ENCODE data around the gene SETD9.
A peak's percentile ranks its signal among the peaks of the same experiment; 100 is the strongest.

The SETD9 gene, protein sequence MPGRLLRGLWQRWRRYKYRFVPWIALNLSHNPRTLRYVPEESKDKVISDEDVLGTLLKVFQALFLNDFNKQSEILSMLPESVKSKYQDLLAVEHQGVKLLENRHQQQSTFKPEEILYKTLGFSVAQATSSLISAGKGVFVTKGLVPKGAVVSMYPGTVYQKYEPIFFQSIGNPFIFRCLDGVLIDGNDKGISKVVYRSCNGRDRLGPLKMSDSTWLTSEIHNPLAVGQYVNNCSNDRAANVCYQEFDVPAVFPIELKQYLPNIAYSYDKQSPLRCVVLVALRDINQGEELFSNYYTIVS

DNA sequence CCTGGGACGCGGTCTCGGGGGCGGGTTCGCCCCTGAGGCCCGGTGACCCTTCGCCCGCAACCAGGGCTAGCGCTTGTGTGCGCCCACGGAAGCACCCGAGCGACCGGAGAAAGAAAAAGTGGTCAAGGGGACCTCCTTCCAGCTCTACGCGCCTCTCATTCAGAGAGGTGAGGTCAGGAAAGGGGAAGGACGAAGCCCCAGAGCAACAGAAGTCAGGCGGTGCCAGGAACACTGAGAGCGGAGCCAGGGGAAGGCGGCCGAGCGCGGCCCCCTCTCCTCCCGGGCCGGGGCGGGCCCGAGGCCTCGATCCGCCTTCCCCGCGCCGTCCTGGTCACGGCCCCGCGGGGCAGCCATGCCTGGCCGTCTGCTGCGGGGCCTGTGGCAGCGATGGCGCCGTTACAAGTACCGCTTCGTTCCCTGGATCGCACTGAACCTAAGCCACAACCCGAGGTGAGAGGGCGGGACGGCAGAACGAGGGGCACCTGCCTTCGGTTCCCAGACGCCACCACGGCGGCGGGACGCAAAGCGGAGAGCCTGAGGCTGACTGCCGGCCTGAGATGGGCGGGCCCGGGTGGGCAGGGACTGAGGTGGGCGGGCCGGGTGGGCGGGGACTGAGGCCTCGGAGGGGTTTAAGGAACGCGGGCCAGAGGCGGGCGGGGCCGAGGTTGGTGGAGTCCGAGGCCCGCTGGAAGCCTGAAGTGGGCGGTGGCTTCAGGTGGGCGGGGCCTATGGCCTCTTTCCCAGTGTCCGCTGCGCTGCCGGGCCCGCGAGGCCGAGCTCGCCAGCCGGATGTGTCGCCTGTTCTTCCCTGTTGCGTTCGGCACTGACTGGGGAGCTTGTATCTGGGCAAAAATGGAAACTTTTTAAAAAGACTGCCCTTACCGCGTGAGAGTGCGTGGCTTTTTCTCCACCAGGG, at the start of gene SETD9:
Gene SETD9, plus strand, starts transcription at position 303 of the 916 bp plus-strand sequence. Its CDS starts 50 bp downstream, at position 353.
- DNase-seq, result peak; percentile 80

DNA sequence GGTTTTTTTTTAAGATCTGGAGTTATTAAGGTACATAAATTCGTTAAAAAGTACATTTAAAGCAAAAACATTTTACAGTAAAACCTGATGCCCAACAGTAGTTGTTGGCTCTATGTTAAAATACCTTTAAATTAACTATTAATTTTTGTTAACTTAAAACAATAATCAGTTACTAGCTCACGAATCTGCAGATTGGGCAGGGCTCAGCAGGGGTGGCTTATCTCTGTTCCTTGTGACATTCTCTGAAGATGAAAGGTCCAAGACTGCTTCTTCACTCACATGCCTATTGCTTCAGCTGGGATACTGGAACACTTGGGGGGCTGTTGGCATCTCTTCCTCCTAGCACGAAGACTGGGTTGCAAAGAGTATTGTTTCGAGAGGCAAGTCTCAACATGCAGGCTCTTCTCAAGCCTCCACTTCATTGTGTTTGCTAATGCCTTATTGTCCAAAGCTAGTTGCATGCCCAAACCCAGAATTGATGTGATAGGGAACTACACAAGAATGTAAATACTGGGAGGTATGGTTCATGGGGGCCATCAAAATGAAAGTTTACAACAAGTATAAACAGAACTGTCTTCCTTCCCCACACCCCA, 47.4 kb upstream of the SETD9 start:
- no peak for DNase-seq

DNA sequence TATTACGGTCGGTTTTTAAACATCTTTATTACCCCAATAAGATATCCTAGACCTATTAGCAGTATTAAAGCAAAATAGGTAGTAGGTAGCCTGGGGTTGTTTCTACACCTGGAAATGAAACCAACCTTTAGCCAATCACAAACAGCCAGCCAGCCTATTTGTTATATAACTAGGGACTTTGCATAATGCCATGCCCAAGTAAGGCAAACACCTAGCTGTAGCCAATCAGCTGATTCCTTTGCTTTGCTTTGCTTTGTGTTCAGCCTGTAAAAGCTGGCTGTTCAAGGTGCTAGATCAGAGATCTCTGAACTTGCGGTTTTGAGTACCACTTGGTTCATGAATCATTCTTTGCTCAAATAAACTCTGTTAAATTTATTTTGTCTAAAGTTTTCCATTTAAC, 46.5 kb upstream of the SETD9 start:
- no peak for DNase-seq

DNA sequence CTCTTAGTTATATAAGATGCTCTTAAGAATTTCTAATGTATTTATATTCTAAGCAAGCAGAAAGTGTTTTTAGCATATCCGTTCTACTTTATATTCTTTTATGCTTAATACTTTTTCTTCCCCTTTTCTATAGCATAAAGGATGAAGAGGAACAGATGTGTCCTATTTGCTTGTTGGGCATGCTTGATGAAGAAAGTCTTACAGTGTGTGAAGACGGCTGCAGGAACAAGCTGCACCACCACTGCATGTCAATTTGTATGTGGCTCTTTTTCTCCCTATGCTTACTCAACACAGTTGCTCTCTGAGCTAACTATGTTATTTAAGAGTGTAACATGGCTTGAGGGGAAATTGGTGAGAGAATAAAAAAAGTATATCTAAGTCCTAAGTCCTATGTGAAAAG, 37.6 kb upstream of the SETD9 start:
- no peak for DNase-seq

DNA sequence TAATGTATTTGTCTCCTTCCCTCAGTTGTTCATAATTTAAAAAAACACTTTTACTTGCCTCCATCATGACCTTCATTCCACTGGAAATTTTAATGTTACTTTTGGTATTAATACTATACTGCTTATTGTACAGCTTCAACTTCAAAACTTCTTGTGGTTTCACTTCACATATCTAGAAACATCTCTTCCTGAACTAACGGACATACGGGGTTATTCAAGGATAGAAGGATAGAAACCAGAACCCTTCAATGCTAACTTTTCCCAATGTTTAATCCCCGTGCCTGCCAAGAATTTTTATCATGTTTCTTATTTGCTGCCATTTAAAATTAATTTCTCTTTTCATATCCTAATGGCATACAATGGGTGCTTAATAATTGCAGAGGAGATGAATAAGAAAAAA, 36.3 kb upstream of the SETD9 start:
- no peak for DNase-seq

DNA sequence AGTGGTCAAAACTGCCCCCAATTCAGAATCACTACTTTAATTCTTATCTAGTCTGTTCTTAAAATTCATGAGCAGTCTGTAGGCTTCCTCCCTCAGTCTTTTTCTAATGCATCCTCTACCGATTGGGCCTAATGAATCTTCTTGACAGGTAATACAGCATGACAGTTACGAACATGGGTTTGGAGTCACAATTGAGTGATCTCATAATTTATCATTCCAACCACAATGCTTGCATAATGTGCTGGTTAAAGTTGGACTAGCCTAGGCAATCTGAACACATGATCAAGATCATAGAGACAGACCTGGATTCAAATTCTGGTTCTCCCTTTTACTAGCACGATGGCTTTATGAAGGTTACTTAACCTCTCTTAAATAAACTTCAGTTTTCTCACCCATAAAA, 33.1 kb upstream of the SETD9 start:
- no peak for DNase-seq

DNA sequence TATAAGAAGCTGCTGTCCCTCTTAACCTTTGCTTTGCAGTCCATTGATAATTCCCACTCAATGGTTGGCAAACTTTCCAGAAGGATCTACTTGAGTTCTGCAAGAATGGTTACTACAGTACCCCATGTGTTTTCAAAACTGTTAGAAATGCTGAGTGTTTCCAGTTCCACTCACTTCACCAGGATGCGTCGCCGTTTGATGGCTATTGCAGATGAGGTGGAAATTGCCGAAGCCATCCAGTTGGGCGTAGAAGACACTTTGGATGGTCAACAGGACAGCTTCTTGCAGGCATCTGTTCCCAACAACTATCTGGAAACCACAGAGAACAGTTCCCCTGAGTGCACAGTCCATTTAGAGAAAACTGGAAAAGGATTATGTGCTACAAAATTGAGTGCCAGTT, 27.8 kb upstream of the SETD9 start:
- DNase-seq, result no peak

DNA sequence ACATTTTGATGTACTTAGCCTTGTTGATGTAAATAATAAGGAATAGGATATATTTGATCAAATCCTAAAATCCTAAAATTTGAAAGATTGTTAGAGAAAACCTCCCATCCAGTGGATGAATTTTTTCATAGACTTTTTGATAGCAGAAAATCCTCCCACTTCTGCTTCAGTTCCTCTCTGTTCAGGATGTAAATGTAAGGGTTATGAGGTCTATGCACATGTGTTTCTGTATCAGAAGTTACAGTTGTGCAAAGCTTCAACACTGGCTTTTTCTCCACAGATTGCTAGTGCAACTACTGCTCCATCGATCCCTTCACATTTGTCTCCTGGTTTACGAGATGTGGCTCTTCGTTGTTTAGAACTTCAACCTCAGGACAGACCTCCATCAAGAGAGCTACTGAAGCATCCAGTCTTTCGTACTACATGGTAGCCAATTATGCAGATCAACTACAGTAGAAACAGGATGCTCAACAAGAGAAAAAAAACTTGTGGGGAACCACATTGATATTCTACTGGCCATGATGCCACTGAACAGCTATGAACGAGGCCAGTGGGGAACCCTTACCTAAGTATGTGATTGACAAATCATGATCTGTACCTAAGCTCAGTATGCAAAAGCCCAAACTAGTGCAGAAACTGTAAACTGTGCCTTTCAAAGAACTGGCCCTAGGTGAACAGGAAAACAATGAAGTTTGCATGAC, 16.0 kb upstream of the SETD9 start:
- DNase-seq, result no peak

DNA sequence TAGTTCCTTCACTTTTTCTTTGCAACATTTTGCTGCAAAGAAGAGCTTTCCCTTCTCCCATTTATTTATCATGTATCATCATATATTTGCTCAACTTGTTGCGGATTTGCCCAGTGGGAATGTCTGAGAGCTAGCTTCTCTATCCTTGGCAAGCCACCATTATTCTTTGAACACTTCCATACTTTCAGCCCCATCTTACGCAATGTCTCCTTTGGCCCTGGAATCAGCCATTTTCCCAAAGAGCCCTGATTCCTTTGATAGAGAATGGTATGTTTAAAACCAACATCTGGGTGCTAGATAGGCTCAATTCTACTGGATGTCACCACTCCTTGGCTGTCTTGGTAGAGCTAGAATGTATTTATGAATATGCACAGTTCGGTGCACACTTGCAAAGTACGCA, 12.6 kb upstream of the SETD9 start:
- DNase-seq, result no peak

DNA sequence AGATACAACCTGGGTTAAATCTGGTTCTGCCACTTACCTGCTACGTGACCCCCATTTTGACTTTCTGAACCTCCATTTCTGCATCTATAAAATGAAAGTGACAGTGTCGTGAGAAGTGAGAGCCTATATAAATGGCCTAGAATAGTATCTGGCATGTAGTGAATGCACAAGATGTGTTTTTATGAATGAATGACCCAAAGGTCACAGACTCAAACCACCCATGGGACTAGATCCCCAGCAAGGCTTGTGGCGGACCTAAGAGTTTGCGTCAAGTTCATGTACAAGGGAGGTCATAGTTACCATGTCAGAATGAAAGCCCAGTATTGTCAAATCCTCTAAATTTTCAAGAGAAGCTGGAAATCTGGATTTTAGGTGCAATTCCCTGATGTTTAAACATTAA, 11.2 kb upstream of the SETD9 start:
- no peak for DNase-seq

DNA sequence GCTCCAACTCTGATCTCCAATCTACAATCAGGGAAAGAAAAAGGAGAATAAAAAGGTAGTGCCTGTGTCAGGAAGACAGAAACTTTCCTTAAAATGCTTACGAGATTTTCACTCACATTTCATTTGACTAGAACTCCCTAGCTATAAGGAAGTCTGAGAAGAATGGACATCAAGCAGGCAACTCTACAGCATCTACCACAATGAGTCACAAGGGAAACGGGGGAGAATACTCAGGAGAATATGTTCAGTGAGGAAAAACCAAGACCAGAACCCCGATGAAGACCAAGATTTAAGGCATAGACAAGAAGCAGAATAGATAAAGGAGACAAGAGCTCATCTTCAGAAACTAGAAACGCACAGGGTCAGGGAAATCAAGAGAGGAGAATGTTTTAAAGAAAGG, 9.0 kb upstream of the SETD9 start:
- DNase-seq, result no peak

DNA sequence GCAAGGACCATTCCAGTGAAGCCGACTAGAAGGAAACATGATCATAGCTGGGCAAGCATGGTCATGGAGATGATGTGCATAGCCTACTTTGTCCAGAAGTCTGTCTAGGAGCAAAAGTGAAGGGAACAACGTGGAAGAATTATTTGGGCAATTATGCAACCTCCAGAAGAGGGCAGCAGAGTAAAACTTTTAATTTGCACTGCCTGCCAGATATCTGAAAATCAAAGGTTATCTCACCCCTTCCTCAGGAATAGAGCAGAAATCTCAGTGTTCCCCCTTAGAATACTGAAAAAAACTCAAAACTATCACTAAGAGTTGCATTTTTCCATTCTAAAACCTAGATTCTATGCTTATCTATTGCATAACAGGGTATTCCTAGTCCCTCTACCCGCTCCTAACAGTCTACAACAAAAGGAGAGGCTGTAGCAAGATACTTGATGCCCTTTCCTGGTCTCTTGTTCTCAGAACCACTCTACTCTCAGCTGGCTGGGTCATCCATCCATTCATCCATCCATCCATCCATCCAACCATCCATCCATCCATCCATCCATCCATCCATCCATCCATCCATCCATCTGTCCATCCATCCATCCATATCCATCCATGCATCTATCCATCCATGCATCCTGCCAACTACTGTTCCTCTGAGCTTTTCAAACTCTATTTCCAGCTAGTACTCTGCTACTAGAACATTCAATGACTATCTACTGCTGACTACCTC, 8.4 kb upstream of the SETD9 start:
- DNase-seq, result peak; percentile 5

DNA sequence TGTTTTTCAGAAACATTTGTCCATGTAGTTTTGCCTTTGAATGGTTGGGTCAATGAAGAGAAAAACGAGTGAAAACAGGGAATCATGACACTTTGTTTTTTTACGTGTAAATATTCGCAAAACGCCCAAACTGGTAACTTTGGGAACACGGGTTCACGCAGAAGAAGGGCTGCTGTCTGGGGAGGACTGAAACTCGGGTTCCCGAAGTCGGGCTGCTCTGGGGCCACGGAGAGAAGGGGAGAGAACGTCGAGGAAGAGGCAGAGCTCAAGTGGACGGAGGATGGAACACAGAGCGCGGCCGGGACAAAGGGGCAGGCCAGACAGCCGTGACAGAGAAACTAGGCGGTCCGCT, 478 bp upstream of the SETD9 start:
- no peak for DNase-seq

DNA sequence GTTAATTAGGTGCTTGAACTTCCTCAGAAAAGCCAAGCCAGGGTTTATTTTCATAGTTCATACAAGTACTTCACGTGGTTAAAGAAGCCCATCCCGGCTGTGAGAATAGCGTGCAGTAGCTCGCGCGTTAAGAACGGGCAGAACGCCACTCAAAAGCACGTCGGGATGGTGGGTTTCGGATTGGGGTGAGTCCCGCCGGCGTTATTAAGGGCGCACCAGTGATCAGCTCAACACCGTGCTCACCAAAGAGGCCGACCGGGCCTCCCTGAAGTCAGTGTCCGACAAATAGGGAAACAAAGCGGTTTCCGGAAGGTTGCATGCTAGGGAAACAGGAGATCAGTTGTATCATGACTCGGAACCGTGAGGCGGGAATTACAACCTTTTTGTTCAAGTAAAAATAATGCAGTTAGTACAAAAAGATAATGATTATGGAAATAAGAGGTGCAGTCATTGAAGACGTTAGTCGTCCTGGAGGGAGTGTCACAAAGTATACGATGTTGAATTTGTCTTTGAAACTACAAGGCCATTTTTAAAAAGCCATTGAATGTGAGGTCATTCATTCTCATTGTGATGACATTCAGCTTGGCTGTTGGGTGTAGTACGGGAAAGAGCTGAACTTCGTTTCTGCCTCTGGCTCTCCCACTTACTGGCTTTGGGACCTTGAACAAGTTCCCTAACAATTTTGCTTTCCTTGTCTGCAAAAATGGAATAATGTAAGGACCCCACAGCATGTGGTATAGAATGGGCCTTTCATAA, 992 bp downstream of the SETD9 start:
- DNase-seq, result no peak

DNA sequence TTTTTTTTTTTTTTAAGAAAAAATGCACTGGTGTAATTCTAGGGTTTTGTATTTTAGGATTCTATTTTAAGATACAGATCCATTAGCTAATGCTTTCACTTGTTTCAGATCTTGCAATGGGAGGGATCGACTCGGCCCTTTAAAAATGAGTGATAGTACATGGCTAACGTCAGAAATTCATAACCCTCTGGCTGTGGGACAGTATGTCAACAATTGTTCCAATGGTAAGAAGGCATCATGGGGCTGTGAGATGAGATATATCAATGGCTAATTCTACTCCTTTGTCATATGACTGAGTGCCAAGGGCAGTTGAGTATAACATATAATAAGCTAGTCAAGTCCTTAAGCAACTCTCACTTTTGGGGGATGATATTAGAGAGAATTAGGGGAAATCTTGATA, 4.4 kb downstream of the SETD9 start:
- no peak for DNase-seq

DNA sequence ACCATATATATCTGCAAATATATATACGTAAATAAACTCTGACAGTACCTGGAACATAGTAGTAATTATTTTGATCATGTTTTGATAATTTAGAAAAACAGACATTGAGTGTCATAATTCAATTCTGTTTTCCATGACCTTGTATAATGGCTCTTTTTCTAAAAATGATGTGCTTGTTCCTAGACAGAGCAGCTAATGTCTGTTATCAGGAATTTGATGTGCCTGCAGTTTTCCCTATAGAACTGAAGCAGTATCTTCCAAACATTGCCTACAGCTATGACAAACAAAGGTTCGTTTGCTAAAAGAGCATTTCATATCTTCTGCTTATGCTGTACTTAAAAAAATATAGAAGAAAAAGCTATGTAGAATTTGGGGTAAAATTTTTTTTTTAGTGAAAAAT, 5.3 kb downstream of the SETD9 start:
- no peak for DNase-seq

DNA sequence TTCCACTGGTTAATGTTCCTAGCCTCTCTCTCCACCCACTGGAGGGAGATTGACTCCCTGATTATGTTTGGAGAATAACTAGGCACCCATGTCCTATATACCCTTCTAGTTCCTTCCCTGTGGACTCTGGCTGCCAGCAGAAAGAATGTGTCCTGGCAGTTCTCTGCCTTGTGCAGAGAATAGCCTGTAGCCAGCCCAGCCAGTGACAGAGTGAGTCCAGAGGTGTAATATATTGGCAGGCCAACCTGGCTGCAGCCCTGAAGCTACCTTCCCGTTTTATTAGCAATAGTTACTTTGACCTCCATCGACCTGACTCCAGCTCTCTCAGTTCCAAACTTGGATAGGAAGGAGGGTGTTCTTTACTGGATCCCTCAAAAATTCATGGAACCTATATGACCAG, 8.1 kb downstream of the SETD9 start:
- DNase-seq, result no peak

DNA sequence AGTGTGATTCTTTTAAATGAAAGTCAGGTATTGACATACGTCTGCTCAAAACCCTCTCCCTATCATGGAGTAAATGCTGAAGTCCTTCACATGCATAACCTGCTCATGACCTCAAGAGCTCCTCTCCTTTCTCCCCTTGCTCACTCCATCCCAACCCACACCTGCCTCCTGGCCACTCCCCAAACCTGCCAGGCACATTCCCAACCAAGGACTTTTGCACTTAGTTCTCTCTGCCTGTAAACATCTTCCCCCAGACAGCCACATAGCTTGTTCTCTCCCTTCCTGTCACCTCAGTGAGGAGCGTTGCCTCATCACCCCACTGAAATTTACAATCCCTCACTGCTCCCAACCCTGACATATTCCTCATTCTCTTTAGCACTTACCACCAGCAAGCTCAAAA, 8.7 kb downstream of the SETD9 start:
- no peak for DNase-seq

DNA sequence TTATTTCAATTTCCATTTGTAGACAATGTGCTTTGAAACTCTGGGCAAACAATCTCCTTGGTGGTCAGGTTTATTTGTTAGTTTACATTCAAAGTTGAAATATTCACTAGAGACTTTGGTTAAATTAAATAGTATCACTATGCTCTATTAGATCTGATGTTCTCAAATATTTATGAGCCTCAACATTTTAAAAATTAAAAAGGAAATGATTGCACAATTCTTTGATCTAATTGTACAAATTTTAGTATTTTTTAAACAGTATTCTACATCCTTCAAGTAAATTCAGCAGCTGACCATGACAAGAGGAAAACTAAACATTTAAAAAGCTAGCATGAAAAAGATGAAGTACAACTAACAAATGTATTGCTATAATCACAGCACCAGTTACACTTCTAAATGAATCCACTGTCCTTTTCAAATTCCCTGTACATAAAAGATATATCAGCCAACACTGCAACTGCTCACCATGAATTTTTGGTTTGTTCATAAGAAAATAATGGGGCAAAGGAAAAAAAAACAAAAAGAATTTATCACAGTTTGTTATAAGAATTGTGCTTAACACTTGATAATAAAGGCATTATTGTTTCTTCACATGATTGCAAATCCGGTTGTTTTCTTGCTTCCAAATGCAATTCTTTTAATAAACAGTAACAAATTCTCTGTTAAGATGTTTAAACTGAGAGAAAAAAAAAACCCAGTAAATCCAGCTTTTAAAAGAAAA, 10.7 kb downstream of the SETD9 start:
- DNase-seq, result no peak

DNA sequence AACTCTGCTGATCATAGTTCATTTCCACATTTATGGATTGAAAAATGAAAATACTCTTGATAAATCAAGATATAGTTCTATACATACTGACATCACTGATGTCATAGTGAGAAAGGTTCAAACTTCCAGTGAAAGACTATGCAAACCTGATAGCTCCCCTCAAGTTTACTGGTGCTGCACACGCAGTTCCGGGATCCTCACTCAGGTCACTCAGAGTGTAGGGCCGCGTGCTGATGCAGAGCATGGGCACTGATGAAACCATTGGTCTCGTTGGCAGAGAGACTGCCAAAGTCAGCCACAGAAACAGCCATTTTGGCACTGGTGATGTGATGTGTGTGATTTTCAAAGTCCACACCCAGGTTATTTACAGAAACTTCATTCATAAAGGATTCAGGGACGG, 13.5 kb downstream of the SETD9 start:
- DNase-seq, result no peak

DNA sequence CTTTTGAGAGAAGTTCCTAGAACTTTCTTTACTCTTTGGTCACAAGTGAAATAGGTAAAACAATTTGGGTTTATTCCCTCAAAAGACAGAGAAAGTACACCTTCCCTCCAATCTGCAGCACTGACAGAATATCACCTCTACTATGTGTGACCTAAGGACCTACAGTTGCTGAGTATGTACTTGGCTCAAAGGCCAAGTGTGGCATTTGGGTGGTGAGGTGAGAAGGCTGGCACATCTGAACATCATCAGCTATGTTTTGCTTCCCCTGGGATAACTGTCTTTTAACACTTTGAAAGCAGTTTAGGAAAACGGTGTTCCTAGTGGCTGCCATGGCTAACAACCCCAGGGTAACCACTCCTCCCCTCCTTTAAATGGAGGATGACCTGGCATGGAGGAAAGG, 24.9 kb downstream of the SETD9 start:
- DNase-seq, result no peak

All from activated effector memory CD4-positive, alpha-beta T cell treated with Interleukin-2 at 50 U/mL for 16 hours (primary cell).